Measurements from ENCODE around the gene TNFRSF25. TPM values are rescaled to one million over a fixed set of nuclear protein-coding genes. Genes with fewer than 3 reads are reported as not detected.

The TNFRSF25 gene
- total and polyA plus RNA-seq, 4 donors = 4.9 to 19.8 (median 11.7) TPM

DNA sequence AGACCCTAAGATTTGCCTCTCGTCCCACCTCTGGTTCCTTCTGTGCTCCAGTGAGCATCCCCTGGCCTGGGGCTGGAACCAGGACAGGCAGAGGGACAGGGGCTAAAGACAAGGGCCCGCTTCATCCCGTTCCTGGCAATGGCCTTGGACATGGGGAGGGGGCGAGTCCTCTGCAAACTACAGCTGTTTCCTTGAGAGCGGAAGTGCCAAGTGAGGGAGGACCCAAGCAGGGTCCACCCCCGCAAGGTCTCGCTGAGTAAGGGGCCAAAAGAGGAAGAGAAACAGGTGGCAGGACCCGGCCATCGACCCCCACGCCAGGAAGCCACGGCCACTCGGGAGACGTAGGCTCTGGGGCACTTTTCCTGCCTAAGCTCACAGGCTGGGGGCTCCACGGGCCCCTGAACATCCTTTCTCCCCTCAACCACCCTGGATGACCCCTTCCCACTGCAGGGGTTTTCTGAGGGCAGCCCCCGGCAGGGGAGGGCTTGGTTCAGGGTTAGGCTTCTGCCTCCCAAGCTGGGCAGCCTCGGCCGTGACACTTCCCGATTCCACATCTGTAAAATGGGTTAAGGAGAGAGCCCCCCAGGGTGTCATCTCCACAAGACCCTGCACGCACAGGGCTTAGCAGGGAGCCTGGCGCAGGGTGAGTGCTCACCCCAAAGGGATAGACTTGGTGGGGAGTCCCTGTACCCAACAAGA lies 43.4 kb upstream of the TNFRSF25 start:
- H3K9me3 ChIP-seq (ENCODE audit: control insufficient read depth in 4 of 4, insufficient read depth in 3 of 4, low read length in 3 of 4) = no peaks in the 10 kb centered on the region
- 30 to 61% methylated on average over 20 of the region's 20 CpGs for WGBS, 2 donors
- H3K4me3 ChIP-seq = no peak overlapping the region
- H3K27ac ChIP-seq (ENCODE audit: low read depth in 1 of 2, low read length in 1 of 2) = no peak overlapping the region
- TF ChIP-seq CTCF (IDR thresholded peaks at IDR 0.05; ENCODE audit: control extremely low read depth, extremely low read depth) = no peak
- H3K9ac ChIP-seq (ENCODE audit: insufficient read depth in 1 of 2, low read length in 2 of 2) = no peak overlapping the region
- no peaks in the 10 kb centered on the region for H3K36me3 ChIP-seq (ENCODE audit: control insufficient read depth in 4 of 4, insufficient read depth in 4 of 4, low read length in 4 of 4)
- H3K27me3 ChIP-seq (ENCODE audit: control insufficient read depth in 3 of 3, insufficient read depth in 3 of 3, low read length in 2 of 3) = no peaks in the 10 kb centered on the region
- DNase-seq (no peak), ATAC-seq (ENCODE audit: insufficient read depth, low FRiP score) (no peak)
- no peaks in the 10 kb centered on the region for H3K4me1 ChIP-seq (ENCODE audit: control insufficient read depth in 5 of 5, insufficient read depth in 5 of 5, low read length in 5 of 5)

DNA sequence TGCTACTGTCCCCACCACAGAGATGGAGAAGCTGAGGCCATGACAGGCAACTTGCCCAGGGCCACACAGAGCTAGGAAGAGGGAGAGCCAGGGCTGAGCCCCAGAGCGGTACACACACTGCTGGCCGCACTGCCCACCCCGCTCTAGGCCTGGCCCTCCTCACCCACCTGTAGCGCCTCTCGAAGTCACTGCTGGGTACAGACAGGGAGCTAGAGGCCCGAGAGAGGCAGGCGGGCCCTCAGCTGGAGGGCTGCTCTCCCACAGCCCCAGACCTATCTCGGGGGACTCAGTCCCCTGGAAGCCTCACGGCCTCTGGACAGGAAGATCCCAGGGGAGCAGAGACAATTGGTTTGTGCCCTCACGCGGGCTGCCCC lies 42.8 kb upstream of the TNFRSF25 start:
- H3K9me3 ChIP-seq (ENCODE audit: control insufficient read depth in 4 of 4, insufficient read depth in 3 of 4, low read length in 3 of 4) = no peaks in the 10 kb centered on the region
- H3K4me1 ChIP-seq (ENCODE audit: control insufficient read depth in 5 of 5, insufficient read depth in 5 of 5, low read length in 5 of 5) = no peaks in the 10 kb centered on the region
- DNase-seq (no peak), ATAC-seq (ENCODE audit: insufficient read depth, low FRiP score) (no peak)
- no peak overlapping the region for H3K4me3 ChIP-seq
- no peaks in the 10 kb centered on the region for H3K36me3 ChIP-seq (ENCODE audit: control insufficient read depth in 4 of 4, insufficient read depth in 4 of 4, low read length in 4 of 4)
- no peaks in the 10 kb centered on the region for H3K27me3 ChIP-seq (ENCODE audit: control insufficient read depth in 3 of 3, insufficient read depth in 3 of 3, low read length in 2 of 3)
- no peak overlapping the region for H3K27ac ChIP-seq (ENCODE audit: low read depth in 1 of 2, low read length in 1 of 2)
- no peak for TF ChIP-seq CTCF (IDR thresholded peaks at IDR 0.05; ENCODE audit: control extremely low read depth, extremely low read depth)
- H3K9ac ChIP-seq (ENCODE audit: insufficient read depth in 1 of 2, low read length in 2 of 2) = no peak overlapping the region
- WGBS, 2 donors = 87 to 91% methylated on average over 11 of the region's 11 CpGs

- no peak overlapping the region for H3K9ac ChIP-seq (ENCODE audit: insufficient read depth in 1 of 2, low read length in 2 of 2)
These were observed 42.3 kb upstream of the TNFRSF25 start for GRCh38 chr1:6508154-6508815.

More at GRCh38 chr1:6508154-6508815, 42.3 kb upstream of the TNFRSF25 start:
- no peaks in the 10 kb centered on the region for H3K27me3 ChIP-seq (ENCODE audit: control insufficient read depth in 3 of 3, insufficient read depth in 3 of 3, low read length in 2 of 3)
- H3K27ac ChIP-seq (ENCODE audit: low read depth in 1 of 2, low read length in 1 of 2) = no peak overlapping the region
- no peak for TF ChIP-seq CTCF (IDR thresholded peaks at IDR 0.05; ENCODE audit: control extremely low read depth, extremely low read depth)
- no peaks in the 10 kb centered on the region for H3K4me1 ChIP-seq (ENCODE audit: control insufficient read depth in 5 of 5, insufficient read depth in 5 of 5, low read length in 5 of 5)
- ATAC-seq (ENCODE audit: insufficient read depth, low FRiP score) (no peak), DNase-seq (no peak)
- no peaks in the 10 kb centered on the region for H3K9me3 ChIP-seq (ENCODE audit: control insufficient read depth in 4 of 4, insufficient read depth in 3 of 4, low read length in 3 of 4)
- H3K36me3 ChIP-seq (ENCODE audit: control insufficient read depth in 4 of 4, insufficient read depth in 4 of 4, low read length in 4 of 4) = no peaks in the 10 kb centered on the region
- WGBS, 2 donors = 83 to 94% methylated on average over 18 of the region's 18 CpGs
- no peak overlapping the region for H3K4me3 ChIP-seq
